WI38 (cell line): ENCODE results near the gene B3GAT1.

Experiments used
- H3K4me3 ChIP-seq: 2 replicates; pipeline ENCODE4 v1.5.1; 2011; ENCODE audit warnings: low read depth, mild to moderate bottlenecking, control low read depth, low read length
- CTCF ChIP-seq: IDR thresholded peaks from 2 replicates; pipeline ENCODE4 v1.5.1; 2012; ENCODE audit warnings: low read depth, mild to moderate bottlenecking, control low read depth, low read length

Gene B3GAT1

GRCh38 chr11:134440851-134441250 lies 28.8 kb upstream of the B3GAT1 start:
- no peak overlapping the region for H3K4me3 ChIP-seq
- no peak for TF ChIP-seq CTCF

- no peak for TF ChIP-seq CTCF
- no peak overlapping the region for H3K4me3 ChIP-seq
Observed at GRCh38 chr11:134438542-134439537, 26.8 kb upstream of the B3GAT1 start.

- no peak for TF ChIP-seq CTCF
- H3K4me3 ChIP-seq, result no peak overlapping the region
Observed at GRCh38 chr11:134437821-134438220, 25.8 kb upstream of the B3GAT1 start.

- no peak for TF ChIP-seq CTCF
- H3K4me3 ChIP-seq, result no peak overlapping the region
Observed at GRCh38 chr11:134436781-134437180, 24.7 kb upstream of the B3GAT1 start.

GRCh38 chr11:134433806-134434205 lies 21.8 kb upstream of the B3GAT1 start:
- no peak overlapping the region for H3K4me3 ChIP-seq
- no peak for TF ChIP-seq CTCF

GRCh38 chr11:134433251-134433650 lies 21.2 kb upstream of the B3GAT1 start:
- TF ChIP-seq CTCF, result no peak
- no peak overlapping the region for H3K4me3 ChIP-seq

- no peak for TF ChIP-seq CTCF
- H3K4me3 ChIP-seq, result no peak overlapping the region
Observed at GRCh38 chr11:134432776-134433175, 20.7 kb upstream of the B3GAT1 start.
